NCI-H524 (cell line): Measurements from ENCODE around the gene CLUH.
"Not testable (repeated sequence)": the region's sequence is repeated elsewhere in the genome, so short reads cannot be mapped to it uniquely, and the experiment has no call there.

Experiments
- DNase-seq, 2 experiments: peaks; one replicate each; lab custom pipeline; 2025; lab: John Stamatoyannopoulos, UW

The CLUH gene

DNA sequence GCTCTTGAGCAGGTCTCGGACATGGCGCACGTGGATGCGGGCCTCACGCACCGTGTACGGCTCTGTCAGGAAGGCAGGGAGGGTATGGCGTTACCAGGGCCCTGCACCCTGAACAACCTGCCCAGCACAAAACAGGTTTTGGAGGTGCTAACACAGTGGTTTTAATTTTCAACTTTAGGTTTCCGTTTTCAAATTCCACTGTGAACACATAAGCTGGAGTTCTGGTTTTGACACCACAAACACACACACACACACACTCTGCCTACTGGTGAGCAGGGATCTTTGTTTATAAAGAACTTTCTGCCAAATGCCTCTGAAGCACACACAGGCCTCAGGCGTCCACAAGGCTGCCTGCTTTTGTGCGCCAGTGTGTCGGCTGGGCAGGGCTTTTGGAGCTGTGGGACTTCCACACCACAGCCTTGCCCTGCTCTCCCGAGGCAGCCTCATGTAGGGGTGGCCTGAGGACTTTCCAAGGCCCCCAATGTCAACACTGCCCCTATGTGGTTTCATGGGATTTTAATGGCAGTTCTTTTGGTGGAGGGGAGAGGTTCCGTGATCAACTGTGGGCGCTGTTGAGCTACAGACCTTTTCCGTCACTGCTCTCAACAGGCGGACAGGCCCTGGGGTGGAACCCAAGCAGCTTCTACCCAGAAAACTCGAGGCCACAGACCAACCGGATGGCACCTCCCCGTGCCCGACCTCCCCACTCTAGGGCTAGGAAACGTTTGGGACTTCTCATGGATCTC lies 9.4 kb downstream of the CLUH start:
- DNase-seq: no peak

DNA sequence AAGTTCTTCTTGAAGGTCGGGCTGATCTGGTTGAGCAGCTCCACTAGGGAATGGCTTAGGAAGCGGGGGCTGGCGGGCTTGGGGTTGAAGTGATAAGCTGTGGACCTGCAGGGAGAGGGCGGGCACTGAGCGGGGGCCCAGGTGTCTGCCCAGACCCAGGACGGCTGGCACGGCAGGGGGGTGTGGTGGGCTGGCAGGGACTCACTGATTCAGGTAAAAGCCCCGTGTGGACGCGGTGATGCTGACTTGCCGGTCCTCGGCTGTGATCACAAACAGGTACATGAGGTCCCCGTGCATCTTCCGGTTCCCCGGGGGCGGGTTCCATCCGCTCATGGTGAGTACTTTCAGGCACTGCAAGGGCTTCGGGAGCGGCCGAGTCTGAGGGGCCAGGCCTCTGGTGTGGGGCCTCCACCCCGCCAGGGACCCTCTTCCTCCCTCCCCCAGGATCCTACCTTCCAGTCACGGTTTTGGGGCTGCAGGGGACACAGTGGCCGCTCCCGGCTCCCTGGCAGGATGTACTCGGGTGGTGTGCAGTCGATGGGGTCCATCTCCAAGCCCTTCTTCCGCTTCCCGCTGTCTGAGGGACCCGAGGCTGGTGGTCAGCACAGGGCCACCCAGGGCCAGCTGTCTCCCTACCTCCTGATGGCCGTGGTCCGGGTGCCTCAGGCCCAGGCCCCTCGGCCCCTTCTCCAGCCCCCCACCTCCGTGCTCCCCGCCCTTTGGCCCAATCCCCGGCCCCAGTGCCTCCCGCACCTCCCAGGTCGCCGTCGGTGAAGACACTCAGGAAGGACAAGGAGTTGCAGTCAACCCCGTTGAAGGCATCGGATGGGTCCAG lies 10.2 kb downstream of the CLUH start:
- no peak for DNase-seq

GRCh38 chr17:2700491-2701141 lies 10.9 kb downstream of the CLUH start:
- DNase-seq: no peak

DNA sequence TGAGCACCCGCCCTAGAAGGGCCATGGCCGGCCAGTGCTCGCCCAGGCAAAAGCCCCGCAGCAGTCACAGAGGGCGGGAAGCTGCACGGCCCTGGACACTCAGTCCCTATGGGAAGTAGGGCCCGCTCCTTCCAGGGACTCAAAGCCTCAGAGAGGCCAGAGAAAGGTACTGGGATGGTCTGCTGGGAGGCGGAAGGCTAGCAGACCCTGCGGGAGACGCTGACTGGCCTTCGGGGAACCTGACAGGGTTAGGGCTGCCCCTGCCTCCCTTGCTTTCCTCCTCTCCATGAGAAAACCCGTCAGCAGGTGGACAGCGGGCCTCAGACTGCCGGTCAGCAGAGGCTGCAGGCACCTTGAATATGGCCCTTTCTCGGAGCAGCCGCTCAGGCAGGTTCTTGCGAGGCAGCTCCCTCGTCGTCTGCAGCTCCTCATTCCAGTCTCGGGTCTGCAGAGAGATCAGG lies 11.5 kb downstream of the CLUH start:
- DNase-seq: no peak

DNA sequence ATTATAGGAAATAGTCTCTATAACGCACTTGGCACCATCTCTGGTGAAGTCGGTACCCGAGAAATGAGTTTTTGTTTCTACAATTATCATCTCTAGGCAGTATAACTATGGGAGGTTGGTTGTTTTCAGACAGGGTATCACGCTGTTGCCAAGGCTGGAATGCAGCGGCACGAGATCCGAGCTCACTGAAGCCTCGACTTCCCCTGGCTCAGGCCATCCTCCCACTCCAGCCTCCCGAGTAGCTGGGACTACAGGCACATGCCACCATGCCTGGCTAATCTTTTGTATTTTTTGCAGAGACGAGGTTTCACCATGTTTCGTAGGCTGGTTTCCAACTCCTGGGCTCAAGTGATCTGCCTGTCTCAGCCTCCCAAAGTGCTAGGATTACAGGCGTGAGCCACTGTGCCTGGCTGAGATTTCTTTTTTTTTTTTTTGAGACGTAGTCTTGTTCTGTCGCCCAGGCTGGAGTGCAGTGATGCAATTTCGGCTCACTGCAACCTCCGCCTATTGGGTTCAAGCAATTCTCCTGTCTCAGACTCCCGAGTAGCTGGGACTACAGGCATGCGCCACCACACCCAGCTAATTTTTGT lies 12.3 kb downstream of the CLUH start:
- not testable (repeated sequence) for DNase-seq

DNA sequence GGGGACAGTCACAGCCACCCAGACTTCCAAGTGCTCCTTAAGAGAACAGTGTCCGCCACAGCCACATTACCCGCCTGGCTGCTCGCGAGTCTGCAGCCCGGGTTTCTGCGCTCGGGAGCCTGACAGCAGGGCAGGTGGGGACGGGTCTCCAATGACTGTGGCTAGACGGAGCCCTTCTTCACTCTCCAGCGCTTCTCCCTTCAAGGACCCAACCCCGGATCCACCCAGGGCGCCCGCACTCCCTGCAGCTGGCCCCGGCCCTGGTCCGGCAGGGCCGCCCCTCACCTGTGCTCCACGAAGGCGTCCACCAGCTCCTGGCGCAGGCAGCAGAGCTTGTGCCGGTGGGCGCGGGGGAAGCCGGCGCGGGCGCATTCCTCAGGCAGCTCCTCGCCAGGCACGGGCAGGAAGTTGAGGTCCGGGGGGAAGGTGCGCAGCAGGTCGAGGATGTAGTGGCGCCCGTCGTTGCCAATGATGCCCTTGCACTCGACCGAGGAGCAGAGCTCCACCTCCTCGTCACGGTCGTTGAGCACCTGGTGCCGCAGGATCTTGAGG lies 13.9 kb downstream of the CLUH start:
- no peak for DNase-seq

DNA sequence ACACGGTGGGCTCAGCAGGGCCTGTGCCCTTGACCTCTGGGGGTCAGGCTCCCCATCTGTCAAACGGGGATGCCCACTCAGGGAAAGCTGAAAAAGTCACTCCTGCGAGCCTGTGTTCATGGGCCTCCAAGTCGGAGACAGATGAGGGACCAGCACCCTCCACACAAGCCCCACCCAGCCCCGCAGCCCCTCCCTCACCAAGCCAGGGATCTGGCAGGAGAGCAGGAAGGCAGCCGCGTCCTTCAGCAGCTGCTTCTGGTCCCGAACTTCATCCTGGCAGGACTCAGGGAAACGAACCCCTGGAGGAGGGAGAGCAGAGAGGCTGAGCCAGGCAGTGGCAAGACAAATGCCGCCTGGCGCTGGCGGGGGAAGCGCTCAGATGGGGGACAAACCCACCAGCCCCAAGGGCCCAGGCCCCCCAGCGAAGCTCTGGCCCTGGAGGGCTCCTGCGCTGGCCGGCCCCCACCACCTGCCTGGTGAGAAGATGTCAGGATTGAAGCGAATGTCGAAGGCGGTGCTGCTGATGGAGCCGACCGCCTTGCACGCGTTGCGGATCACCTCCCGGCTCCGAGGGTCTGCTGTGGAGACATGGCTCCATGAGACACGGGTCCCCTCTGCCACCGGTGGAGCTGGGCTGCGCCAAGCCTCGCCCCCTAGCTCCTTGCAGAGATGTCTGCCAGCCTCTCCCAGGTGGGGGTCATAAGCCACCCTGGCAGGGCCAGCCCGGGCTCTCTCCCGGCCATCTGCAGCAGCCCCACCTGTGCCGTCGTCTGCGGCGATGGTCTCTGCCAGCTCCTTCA lies 15.4 kb downstream of the CLUH start:
- no peak for DNase-seq

- no peak for DNase-seq
Measured at GRCh38 chr17:2695243-2695960, 16.2 kb downstream of the CLUH start.

DNA sequence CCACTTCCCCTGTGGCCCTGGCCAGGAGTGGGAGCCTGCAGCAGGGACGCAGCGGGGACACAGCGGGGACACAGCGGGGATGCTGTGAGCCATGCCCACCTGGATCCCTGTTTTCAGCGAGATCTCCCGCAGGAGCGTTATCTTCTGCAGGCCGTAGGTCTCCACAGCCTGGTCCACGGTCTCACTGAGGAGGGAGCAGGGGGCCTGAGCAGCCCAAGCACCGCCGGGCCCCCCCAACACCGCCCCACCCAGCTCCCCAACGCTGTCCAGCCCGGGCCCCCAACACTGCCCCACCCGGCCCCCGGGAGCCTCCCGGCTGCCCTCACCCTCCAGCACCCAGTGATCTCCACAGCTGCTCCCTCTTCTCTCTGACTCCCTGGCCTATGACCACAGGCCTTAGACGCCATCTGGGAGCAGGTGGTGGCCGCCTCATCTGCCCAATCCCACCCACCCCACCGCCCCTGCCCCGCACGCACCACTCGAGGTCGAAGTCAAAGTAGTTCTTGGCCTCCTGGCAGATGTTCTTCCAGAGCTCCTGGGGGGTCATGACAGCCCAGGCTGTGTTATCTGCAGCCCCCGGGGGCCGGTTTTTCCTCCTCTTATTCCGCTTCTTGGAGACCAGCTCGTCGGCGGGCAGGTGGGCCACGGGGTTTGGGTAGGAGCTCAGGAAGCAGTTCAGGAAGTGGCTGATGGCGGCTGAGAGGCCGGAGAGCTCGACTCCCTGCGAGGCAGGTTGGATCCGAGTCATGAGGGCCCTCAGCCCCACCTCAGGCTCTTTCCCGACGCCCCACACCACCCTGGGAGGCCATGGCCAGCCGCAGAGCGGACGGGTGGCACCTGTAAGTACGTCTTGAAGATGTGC lies 17.0 kb downstream of the CLUH start:
- no peak for DNase-seq

DNA sequence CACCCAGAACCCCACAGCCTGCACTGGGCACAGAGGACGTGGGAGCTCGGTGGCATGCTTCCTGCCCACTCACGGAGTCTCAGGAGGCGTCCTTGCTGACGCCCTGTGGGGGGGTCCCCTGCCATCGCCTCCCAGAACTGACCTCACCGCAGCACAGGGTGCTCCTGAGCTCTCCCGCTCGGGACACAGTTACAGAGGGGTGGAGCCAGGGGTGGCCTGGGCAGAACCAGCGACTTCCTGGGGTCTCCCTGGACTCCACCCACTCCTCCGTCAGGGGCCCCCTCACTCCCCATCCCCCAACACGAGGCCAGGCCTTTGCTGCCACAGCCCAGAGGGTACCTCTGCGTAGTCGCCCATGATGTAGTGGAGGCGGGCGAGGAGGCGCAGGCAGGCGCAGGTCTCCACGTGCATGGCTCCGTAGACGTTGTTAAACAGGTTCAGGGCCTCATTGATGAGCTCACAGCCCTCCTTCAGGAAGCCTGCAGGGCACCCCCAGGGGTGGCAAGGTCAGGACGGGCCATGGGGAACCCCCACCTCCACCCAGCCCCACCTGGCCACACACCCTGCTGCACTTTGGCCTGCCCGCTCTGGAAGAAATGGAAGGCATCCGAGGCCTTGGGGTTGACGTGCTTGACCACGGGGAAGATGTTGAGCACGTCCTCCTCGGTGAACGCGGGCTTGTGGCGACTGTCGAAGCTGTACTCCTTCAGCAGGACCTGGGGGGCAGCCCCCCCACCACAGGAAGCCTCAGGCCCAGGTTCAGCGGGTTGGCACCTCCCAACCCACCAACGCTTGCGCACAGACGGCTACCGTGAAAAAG lies 17.8 kb downstream of the CLUH start:
- no peak for DNase-seq

- no peak for DNase-seq
Measured at GRCh38 chr17:2692781-2693135, 18.8 kb downstream of the CLUH start.

- no peak for DNase-seq
Measured at GRCh38 chr17:2691965-2692780, 19.4 kb downstream of the CLUH start.

GRCh38 chr17:2691069-2691871 lies 20.3 kb downstream of the CLUH start:
- no peak for DNase-seq

- no peak for DNase-seq
Measured at GRCh38 chr17:2690165-2691068, 21.1 kb downstream of the CLUH start.

- DNase-seq: no peak
Measured at GRCh38 chr17:2689411-2690164, 22.0 kb downstream of the CLUH start.
